ENCODE measurements around the gene PACS1.
"Not testable (repeated sequence)": the region's sequence is repeated elsewhere in the genome, so short reads cannot be mapped to it uniquely, and the experiment has no call there.

Gene PACS1

GRCh38 chr11:66069715-66070603 is at the start of gene PACS1:
Gene PACS1, plus strand, starts transcription at chr11:66070272. Its CDS starts 215 bp downstream, at chr11:66070487.
- peak; percentile 75 for DNase-seq

GRCh38 chr11:66020618-66021357 is 49.3 kb upstream of the PACS1 start:
- DNase-seq: no peak

GRCh38 chr11:66022401-66023185 is 47.5 kb upstream of the PACS1 start:
- peak; percentile 90 for DNase-seq

- not testable (repeated sequence) for DNase-seq
These were observed 47.0 kb upstream of the PACS1 start for GRCh38 chr11:66023186-66023440.

- no peak for DNase-seq
These were observed 44.0 kb upstream of the PACS1 start, which contains the start of gene CATSPER1 for GRCh38 chr11:66026017-66026529. Gene CATSPER1, minus strand, starts transcription at chr11:66026479. Its CDS starts 100 bp downstream, at chr11:66026379.

GRCh38 chr11:66032957-66033735 is 36.9 kb upstream of the PACS1 start:
- DNase-seq: no peak

GRCh38 chr11:66035653-66036333 is 34.3 kb upstream of the PACS1 start:
- no peak for DNase-seq

- no peak for DNase-seq
These were observed 33.8 kb upstream of the PACS1 start for GRCh38 chr11:66036334-66036710.

- DNase-seq: no peak
These were observed 32.7 kb upstream of the PACS1 start for GRCh38 chr11:66037327-66037726.

GRCh38 chr11:66039765-66040164 is 30.3 kb upstream of the PACS1 start:
- no peak for DNase-seq

- DNase-seq: no peak
These were observed 27.7 kb upstream of the PACS1 start for GRCh38 chr11:66042227-66042995.

- no peak for DNase-seq
These were observed 26.8 kb upstream of the PACS1 start for GRCh38 chr11:66042996-66043906.

GRCh38 chr11:66044757-66045156 is 25.3 kb upstream of the PACS1 start:
- no peak for DNase-seq

- peak; percentile 80 for DNase-seq
These were observed 24.9 kb upstream of the PACS1 start for GRCh38 chr11:66045177-66045639.

GRCh38 chr11:66046901-66047300 is 23.2 kb upstream of the PACS1 start:
- no peak for DNase-seq

- no peak for DNase-seq
These were observed 22.3 kb upstream of the PACS1 start for GRCh38 chr11:66047541-66048365.

GRCh38 chr11:66048547-66049323 is 21.3 kb upstream of the PACS1 start, which contains the start of gene GAL3ST3:
Gene GAL3ST3, minus strand, starts transcription at chr11:66049161. Its CDS starts 3,746 bp downstream, at chr11:66045415.
- peak; percentile 49 for DNase-seq
